ENCODE data around the gene SLC41A3. TPM values are rescaled to one million over a fixed set of nuclear protein-coding genes. Genes with fewer than 3 reads are reported as not detected.
"Not testable (repeated sequence)": the region's sequence is repeated elsewhere in the genome, so short reads cannot be mapped to it uniquely, and the experiment has no call there.

The SLC41A3 gene
- total RNA-seq, 1 donor from 2014 or later: 20.6 TPM

- intact Hi-C loops (cut with micrococcal nuclease): no loop called here
Observed at GRCh38 chr3:126008219-126008618, 75.7 kb downstream of the SLC41A3 start.

DNA sequence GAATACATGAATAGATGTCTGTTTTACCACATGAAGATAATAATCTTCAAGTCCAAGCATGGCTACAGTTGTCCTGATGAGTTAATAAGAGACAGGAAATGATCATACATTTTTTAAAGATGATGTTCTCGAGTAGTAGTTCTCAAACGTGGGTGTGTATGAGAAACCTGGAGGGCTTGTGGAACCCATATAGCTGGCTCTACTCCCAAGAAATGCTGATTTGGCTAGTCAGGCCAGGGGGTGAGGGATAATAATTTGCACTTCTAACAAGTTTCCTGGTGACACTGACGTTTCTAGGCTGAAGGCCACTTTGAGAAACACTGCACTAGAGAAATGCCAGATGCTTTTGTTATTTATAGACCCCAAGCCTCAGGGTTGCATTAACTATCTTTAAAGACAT is 78.0 kb downstream of the SLC41A3 start:
- intact Hi-C loops (cut with micrococcal nuclease): no loop called here

GRCh38 chr3:126004692-126005091 is 79.2 kb downstream of the SLC41A3 start:
- intact Hi-C loops (cut with micrococcal nuclease): no loop called here

- intact Hi-C loops (cut with micrococcal nuclease): no loop called here
Observed at GRCh38 chr3:126004217-126004616, 79.7 kb downstream of the SLC41A3 start.

DNA sequence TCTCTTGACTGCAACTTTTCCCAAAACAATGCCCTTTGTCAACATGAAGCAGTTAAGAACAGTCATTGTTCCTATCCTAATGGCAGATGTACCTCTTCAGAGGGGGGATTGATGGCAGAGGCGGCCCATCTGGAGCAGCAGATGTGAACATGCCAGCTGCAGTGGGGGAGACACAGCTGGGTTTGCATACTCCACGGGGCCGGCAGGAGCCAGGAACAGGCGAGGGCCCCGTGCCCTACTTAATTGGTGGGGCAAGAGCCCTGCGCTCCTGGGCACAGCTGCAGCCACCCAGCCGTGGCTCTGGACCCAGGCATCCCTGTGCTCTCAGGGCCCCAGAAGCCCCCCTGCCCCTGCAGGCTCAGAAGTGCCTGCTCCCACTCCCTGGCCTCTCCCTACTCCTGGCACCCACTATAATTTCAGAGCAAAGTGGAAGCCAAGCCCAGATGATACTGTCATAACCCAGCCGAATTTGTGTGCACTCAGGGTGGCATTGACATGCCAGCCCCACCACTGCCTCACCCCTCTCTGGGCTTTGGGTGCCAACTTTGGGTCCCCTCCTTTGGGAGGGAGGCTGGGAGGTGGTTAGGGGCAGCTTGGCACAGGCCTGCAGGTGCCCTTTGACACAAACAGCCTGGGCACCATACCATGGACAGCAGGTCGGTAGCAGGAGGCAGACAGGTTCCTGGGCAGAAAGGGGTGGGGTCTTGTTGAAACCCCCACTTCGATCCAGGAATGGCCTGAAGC is 80.3 kb downstream of the SLC41A3 start:
- intact Hi-C loops (cut with micrococcal nuclease): no loop called here

- intact Hi-C loops (cut with micrococcal nuclease): no loop called here
Observed at GRCh38 chr3:126002189-126002588, 81.7 kb downstream of the SLC41A3 start.

DNA sequence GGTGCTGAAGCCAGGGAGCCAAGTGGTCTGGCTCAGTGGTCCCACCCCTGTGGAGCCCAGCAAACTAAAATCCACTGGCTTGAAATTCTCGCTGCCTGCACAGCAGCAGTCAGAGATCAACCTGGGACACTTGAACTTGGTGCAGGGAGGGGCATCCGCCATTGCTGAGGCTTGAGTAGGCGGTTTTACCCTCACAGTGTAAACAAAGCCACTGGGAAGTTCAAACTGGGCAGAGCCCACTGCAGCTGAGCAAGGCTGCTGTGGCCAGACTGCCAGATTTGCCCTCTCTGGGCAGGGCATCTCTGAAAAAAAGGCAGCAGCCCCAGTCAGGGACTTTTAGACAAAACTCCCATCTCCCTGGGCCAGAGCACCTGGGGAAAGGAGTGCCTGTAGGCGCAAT is 87.2 kb downstream of the SLC41A3 start:
- intact Hi-C loops (cut with micrococcal nuclease): not testable (repeated sequence)

- intact Hi-C loops (cut with micrococcal nuclease): loop anchor here (1.0 to 2.0 kb wide), 2 partner anchors 74 to 94 kb away; partner anchors contain the start of gene SLC41A3
Observed at GRCh38 chr3:125990253-125990970, 93.5 kb downstream of the SLC41A3 start.

GRCh38 chr3:125984951-125985350 is 99.0 kb downstream of the SLC41A3 start:
- intact Hi-C loops (cut with micrococcal nuclease): not testable (repeated sequence)

- intact Hi-C loops (cut with micrococcal nuclease): not testable (repeated sequence)
Observed at GRCh38 chr3:125977104-125977503, 106.8 kb downstream of the SLC41A3 start.

- intact Hi-C loops (cut with micrococcal nuclease): not testable (repeated sequence)
Observed at GRCh38 chr3:125976003-125976390, 107.9 kb downstream of the SLC41A3 start.

DNA sequence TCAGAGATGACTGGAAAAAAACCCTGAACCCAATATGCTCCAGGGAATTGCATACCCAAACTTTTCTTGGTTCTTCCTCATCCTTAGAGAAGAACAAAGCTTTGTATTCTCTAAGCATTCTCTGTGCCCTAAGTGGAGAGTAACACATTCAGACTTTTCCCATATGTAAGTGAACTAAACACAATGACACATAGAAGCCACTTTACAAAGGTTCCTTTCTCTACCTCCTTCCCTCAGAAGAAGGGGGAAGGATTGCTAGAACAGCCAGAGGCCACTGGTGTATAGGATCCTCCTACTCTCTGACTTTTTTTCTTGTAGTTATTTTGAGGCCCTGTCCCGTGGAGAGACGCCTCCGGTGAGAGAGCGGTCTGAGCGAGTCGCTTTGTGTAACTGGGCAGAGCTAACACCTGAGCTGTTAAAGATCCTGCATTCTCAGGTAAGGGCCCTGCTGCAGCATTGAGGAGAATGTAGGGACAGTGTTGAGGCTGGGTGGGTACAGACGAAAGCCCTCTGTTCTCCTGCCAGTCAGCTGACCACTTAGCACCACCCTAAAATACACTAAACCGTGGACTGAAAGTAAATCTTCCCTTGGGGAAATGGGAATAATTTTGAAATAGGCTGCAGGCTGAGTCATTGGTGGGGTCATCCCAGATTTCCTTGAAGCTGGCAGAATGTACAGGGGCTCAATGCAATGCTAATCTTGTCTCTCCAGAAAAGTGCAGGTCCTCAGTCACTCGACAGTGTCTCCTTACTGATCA is 108.5 kb downstream of the SLC41A3 start:
- intact Hi-C loops (cut with micrococcal nuclease): not testable (repeated sequence)

- intact Hi-C loops (cut with micrococcal nuclease): loop anchor here (5.0 kb wide), 1 partner anchor 110 kb away; the partner anchor contains the start of gene SLC41A3
Observed at GRCh38 chr3:125971997-125972944, 111.7 kb downstream of the SLC41A3 start.

DNA sequence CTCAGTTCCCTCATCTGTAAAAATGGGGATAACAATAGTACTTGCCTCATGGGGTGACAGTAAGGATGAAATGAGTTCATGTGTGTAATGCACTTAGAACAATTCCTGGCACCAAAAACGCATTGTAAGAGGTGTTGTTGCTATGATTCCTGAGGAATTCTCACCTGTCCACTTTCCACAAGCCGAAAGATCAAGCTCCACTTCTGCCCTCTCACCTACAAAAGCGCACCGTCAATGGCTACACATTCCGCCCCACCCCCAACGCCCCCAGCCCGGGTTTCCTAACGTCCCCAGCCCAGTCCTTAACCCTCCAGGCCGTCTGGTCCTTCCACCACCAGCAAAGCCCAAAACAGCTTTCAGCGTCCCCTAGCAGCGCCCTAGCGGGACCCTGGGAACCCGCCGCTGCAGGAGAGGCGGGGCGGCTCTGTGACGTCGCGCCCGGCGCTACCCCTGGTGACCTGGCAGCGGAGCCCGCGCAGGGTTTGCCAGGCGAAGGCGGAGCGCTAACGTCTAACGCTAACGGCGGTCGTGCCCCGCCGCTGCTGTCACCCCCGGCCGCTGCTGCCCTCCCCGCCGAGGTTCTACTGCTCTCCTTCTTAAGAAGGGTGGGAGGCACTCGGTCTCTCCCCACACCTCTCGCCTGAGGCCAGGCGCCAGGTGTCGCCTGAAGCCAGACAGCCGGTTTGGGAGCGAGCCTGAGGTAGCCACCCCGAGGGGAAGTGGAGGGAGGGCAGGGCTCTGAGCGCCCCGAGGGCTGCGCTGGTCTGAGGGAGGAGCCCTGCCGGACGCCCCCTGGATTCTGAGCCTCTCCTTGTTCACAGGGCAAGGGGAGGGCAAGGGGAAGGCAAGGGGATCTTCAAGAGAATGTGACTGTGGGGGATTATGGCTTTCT is 115.0 kb downstream of the SLC41A3 start, which contains the start of gene ROPN1B:
TSS of gene ROPN1B (plus strand) at position 478 of the 892 bp plus-strand sequence. CDS start 2,877 bp downstream, outside the sequence.
- intact Hi-C loops (cut with micrococcal nuclease): not testable (repeated sequence)

- intact Hi-C loops (cut with micrococcal nuclease): not testable (repeated sequence)
Observed at GRCh38 chr3:125968121-125968520, 115.8 kb downstream of the SLC41A3 start.

DNA sequence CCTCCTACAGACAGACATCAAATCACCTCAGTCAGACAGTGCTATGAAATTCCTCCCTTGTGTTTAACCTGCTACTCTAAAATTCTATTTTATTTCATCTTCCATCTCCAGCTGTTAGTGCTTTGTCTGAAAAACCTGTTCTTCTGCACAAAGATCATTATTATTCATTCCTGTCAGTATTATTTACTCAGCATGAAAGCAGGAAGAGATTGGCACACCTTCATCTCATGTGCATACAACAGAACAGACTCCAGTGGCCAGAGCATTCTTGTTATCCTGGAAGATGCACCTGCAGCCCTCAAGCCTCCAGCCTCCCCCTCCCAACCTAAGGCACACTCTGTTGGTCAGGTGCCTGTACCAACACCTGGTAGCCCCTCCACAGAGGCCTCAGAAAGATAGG is 116.8 kb downstream of the SLC41A3 start:
- intact Hi-C loops (cut with micrococcal nuclease): no loop called here

GRCh38 chr3:125965505-125965904 is 118.4 kb downstream of the SLC41A3 start:
- intact Hi-C loops (cut with micrococcal nuclease): no loop called here

DNA sequence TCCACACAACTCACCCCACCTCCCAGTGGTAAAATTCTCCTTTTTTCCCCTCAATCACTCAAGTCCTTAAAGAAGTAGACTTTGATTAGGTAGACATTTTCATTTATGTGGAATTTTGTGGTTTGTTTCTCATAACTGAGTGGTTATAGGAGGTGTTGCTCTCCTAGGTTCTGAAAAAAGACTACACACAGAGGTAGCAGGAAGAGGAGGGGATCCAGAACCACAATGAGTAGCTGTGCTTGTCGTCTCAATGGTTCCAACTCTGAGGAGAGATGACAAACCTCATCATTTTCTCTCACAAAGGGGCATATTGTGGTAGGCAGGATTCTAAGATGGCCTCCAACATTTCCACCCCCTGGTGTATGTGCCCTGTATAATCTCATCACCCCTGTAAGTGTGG is 120.1 kb downstream of the SLC41A3 start:
- intact Hi-C loops (cut with micrococcal nuclease): not testable (repeated sequence)

GRCh38 chr3:125961289-125961589 is 122.7 kb downstream of the SLC41A3 start:
- intact Hi-C loops (cut with micrococcal nuclease): no loop called here

Measured in T-helper 2 cell treated with Interferon-gamma antibody and Interleukin-4, amounts not matched to agents 100 ng/mL and 5 ng/mL, for 36 hours (primary cell).